ENCODE data around the gene ABLIM1. TPM values are rescaled to one million over a fixed set of nuclear protein-coding genes. Genes with fewer than 3 reads are reported as not detected.

ABLIM1 gene
- total RNA-seq, 1 donor from 2014 or later: 76.9 TPM

DNA sequence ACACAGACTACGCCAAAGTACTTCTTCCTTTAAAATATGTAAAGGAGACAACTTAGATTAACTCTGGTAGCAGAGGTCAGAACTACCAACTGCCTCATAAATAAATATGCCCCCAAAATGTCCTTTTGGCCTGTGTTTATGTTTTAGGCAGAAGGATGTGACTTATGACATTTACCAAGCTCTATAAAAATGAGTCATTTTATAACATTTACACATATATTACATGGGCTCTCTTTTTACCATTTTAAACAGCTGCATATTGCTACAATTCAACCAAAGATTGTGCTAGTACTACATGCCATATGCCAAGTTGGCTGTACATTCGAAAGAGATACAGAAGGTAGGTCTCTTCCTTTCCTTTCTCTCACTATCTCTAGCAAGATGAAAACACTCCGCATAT, 12.4 kb downstream of the ABLIM1 start:
- ChIA-PET CTCF (no interaction called here), POLR2A (no interaction called here)
- Mint-ChIP-seq H3K4me3 (no peak overlapping the region), H3K27me3 (peaks cover 3% of the 10 kb centered on the region), H3K9me3 (no peaks in the 10 kb centered on the region), H3K27ac (no peak overlapping the region), H3K4me1 (no peaks in the 10 kb centered on the region), H3K36me3 (ENCODE audit: low read depth) (no peaks in the 10 kb centered on the region)
- TF ChIP-seq CTCF (IDR thresholded peaks at IDR 0.05): no peak
- no peak for ATAC-seq (ENCODE audit: low read depth)
- intact Hi-C loops (cut with micrococcal nuclease): no loop called here
- no peak for DNase-seq

GRCh38 chr10:114643158-114643557, 14.9 kb downstream of the ABLIM1 start:
- no peak for DNase-seq
- H3K36me3 Mint-ChIP-seq (ENCODE audit: low read depth): no peaks in the 10 kb centered on the region
- ChIA-PET CTCF (interaction anchor here (0.6 kb wide), 1 partner anchor 238 kb away, joined by 3 read pairs; no protein-coding TSS in a partner anchor), POLR2A (no interaction called here)
- no peaks in the 10 kb centered on the region for H3K9me3 Mint-ChIP-seq
- no peak overlapping the region for H3K4me3 Mint-ChIP-seq
- no peak for TF ChIP-seq CTCF (IDR thresholded peaks at IDR 0.05)
- H3K27ac Mint-ChIP-seq: no peak overlapping the region
- peaks cover 3% of the 10 kb centered on the region for H3K4me1 Mint-ChIP-seq
- ATAC-seq (ENCODE audit: low read depth): no peak
- peaks cover 3% of the 10 kb centered on the region for H3K27me3 Mint-ChIP-seq
- intact Hi-C loops (cut with micrococcal nuclease): no loop called here

- no peak overlapping the region for H3K4me3 Mint-ChIP-seq
- POLR2A ChIA-PET: no interaction called here
These were observed 15.3 kb downstream of the ABLIM1 start for GRCh38 chr10:114642729-114643128.

GRCh38 chr10:114638821-114639625, 19.1 kb downstream of the ABLIM1 start:
- CTCF ChIA-PET: no interaction called here
- Mint-ChIP-seq H3K27me3 (peaks cover 8% of the 10 kb centered on the region), H3K4me1 (peaks cover 3% of the 10 kb centered on the region), H3K4me3 (no peak overlapping the region), H3K36me3 (ENCODE audit: low read depth) (no peaks in the 10 kb centered on the region), H3K9me3 (no peaks in the 10 kb centered on the region), H3K27ac (no peak overlapping the region)
- no peak for ATAC-seq (ENCODE audit: low read depth)
- POLR2A ChIA-PET: no interaction called here
- DNase-seq: no peak
- no peak for TF ChIP-seq CTCF (IDR thresholded peaks at IDR 0.05)
- intact Hi-C loops (cut with micrococcal nuclease): no loop called here

More at GRCh38 chr10:114642729-114643128, 15.3 kb downstream of the ABLIM1 start:
- no peak for ATAC-seq (ENCODE audit: low read depth)
- DNase-seq: no peak
- Mint-ChIP-seq H3K27me3 (peaks cover 3% of the 10 kb centered on the region), H3K27ac (no peak overlapping the region), H3K36me3 (ENCODE audit: low read depth) (no peaks in the 10 kb centered on the region), H3K9me3 (no peaks in the 10 kb centered on the region), H3K4me1 (peaks cover 3% of the 10 kb centered on the region)
- CTCF ChIA-PET: interaction anchor here (0.6 kb wide), 1 partner anchor 238 kb away, joined by 3 read pairs; no protein-coding TSS in a partner anchor
- TF ChIP-seq CTCF (IDR thresholded peaks at IDR 0.05): no peak
- intact Hi-C loops (cut with micrococcal nuclease): no loop called here

DNA sequence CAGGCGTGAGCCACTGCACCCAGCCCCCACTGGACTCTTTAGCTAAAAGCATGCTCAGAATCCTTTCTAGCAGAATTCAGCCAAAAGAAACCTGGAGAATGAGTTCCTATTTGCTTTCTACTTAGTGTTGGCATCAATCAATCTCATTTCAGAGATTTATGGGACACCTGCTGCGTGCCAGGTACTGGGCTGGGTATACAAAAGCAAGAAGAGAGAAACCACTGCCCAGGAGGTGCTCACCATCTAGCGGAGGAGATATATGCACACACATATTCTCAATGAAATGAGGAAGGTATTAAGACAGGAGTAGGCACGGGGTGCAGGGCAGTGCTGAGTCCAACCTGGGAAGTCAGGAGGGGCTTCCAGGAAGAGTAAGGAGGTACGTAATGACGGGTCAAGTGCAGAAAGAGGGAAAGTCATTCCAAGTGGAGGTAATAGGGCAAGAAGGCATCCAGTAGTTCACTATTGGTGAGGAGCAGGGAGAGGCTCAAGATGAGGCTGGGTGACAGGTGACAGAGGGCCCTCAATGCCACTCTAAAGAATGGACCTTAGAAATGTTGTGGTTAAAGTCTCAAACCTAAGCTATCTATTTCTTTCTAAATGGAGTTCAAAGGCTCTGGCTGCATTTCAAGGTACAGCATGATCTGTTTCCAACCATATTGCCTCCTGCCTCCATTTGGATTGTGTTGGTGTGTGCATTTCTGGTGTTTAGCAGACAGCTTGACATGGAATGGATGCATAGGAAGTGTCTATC, 22.1 kb downstream of the ABLIM1 start:
- Mint-ChIP-seq H3K27ac (no peak overlapping the region), H3K4me3 (no peak overlapping the region), H3K27me3 (peaks cover 32% of the 10 kb centered on the region), H3K4me1 (peaks cover 25% of the 10 kb centered on the region), H3K9me3 (no peaks in the 10 kb centered on the region), H3K36me3 (ENCODE audit: low read depth) (no peaks in the 10 kb centered on the region)
- intact Hi-C loops (cut with micrococcal nuclease): no loop called here
- CTCF ChIA-PET: no interaction called here
- POLR2A ChIA-PET: no interaction called here
- no peak for DNase-seq
- no peak for TF ChIP-seq CTCF (IDR thresholded peaks at IDR 0.05)
- no peak for ATAC-seq (ENCODE audit: low read depth)
